GM12801 (cell line): ENCODE data around the gene CYP2J2.

ENCODE experiments used
- CTCF ChIP-seq: IDR thresholded peaks from one replicate; pipeline ENCODE4 v1.5.1; 2011; ENCODE audit warnings: control low read depth; ENCODE audit not compliant: insufficient read length; ENCODE audit errors: extremely low read depth

The CYP2J2 gene

GRCh38 chr1:59878370-59878769 is 48.2 kb downstream of the CYP2J2 start:
- no peak for TF ChIP-seq CTCF

GRCh38 chr1:59877108-59877682 is 49.4 kb downstream of the CYP2J2 start:
- TF ChIP-seq CTCF: no peak

GRCh38 chr1:59871746-59872145 is 54.8 kb downstream of the CYP2J2 start:
- TF ChIP-seq CTCF: no peak

- TF ChIP-seq CTCF: no peak
Measured at GRCh38 chr1:59866462-59866861, 60.1 kb downstream of the CYP2J2 start.

GRCh38 chr1:59857679-59858354 is 68.8 kb downstream of the CYP2J2 start:
- TF ChIP-seq CTCF: no peak

- TF ChIP-seq CTCF: no peak
Measured at GRCh38 chr1:59856725-59857338, 69.7 kb downstream of the CYP2J2 start.

GRCh38 chr1:59852117-59852516 is 74.5 kb downstream of the CYP2J2 start:
- TF ChIP-seq CTCF: no peak
